MM.1S (cell line): ENCODE results near the gene NAPG.
"Not testable (repeated sequence)": the region's sequence is repeated elsewhere in the genome, so short reads cannot be mapped to it uniquely, and the experiment has no call there.

Source experiments
- DNase-seq: peaks from one replicate; pipeline ENCODE4 v3.0.0-alpha.2; 2015
- H2AFZ ChIP-seq: fragments of 300-600 bp; sonication (generic); 2 replicates; pipeline ENCODE4 v1.6.0; 2016; ENCODE audit warnings: antibody characterized with exemption, low read length
- H3F3A ChIP-seq: fragments of 300-600 bp; sonication (generic); 2 replicates; pipeline ENCODE4 v1.6.1; 2016; ENCODE audit warnings: mild to moderate bottlenecking, antibody characterized with exemption, low read length, moderate library complexity, mixed read lengths; ENCODE audit not compliant: insufficient read depth
- H3K27ac ChIP-seq: fragments of 300-600 bp; sonication (generic); 2 replicates; pipeline ENCODE4 v1.5.1; 2016; ENCODE audit warnings: mild to moderate bottlenecking, low read length
- H3K27me3 ChIP-seq: fragments of 300-600 bp; sonication (generic); replicated peaks from 2 replicates; pipeline ENCODE4 v1.6.0; 2016; ENCODE audit warnings: low read length; ENCODE audit not compliant: insufficient read depth
- H3K36me3 ChIP-seq: fragments of 300-600 bp; sonication (generic); replicated peaks from 2 replicates; pipeline ENCODE4 v1.6.1; 2016; ENCODE audit warnings: mild to moderate bottlenecking, low read length, mixed read lengths; ENCODE audit not compliant: insufficient read depth
- H3K4me1 ChIP-seq: fragments of 300-600 bp; sonication (generic); 2 replicates; pipeline ENCODE4 v1.6.1; 2016; ENCODE audit warnings: low read length, mixed read lengths
- H3K4me2 ChIP-seq: fragments of 300-600 bp; sonication (generic); 2 replicates; pipeline ENCODE4 v1.6.0; 2016; ENCODE audit warnings: low read depth, low read length
- H3K4me3 ChIP-seq: fragments of 300-600 bp; sonication (generic); 2 replicates; pipeline ENCODE4 v1.5.1; 2016; ENCODE audit warnings: low read length, mixed read lengths
- H3K79me2 ChIP-seq: fragments of 300-600 bp; sonication (generic); 2 replicates; pipeline ENCODE4 v1.6.1; 2016; ENCODE audit warnings: mixed run types, low read length, mixed read lengths
- H3K9ac ChIP-seq: fragments of 300-600 bp; sonication (generic); 2 replicates; pipeline ENCODE4 v1.6.1; 2016; ENCODE audit warnings: low read length, mixed read lengths
- H3K9me2 ChIP-seq: fragments of 300-600 bp; sonication (generic); replicated peaks from 2 replicates; pipeline ENCODE4 v1.6.1; 2016; ENCODE audit warnings: mild to moderate bottlenecking, low read length, mixed read lengths; ENCODE audit not compliant: insufficient read depth
- H3K9me3 ChIP-seq: fragments of 300-600 bp; sonication (generic); replicated peaks from 2 replicates; pipeline ENCODE4 v1.6.1; 2016; ENCODE audit warnings: mild to moderate bottlenecking, low read length, mixed read lengths; ENCODE audit not compliant: insufficient read depth
- H4K20me1 ChIP-seq: fragments of 300-600 bp; sonication (generic); 2 replicates; pipeline ENCODE4 v1.6.1; 2016; ENCODE audit warnings: mild to moderate bottlenecking, low read length, moderate library complexity, mixed read lengths; ENCODE audit not compliant: insufficient read depth
- EZH2 ChIP-seq: fragments of 300-600 bp; sonication (generic); optimal IDR thresholded peaks from 2 replicates; pipeline ENCODE3; 2017; ENCODE audit warnings: low read depth, mild to moderate bottlenecking, antibody characterized with exemption, low read length, mixed read lengths
- EZH2phosphoT487 ChIP-seq: fragments of 300-600 bp; sonication (generic); IDR thresholded peaks from 2 replicates; pipeline ENCODE4 v1.6.1; 2018; ENCODE audit warnings: antibody characterized with exemption, low read length
- TF ChIP-seq, protein P1 (sequence below): fragments of 300-600 bp; sonication (generic); IDR thresholded peaks from 2 replicates; pipeline ENCODE4 v1.5.1; 2016; ENCODE audit warnings: antibody characterized with exemption, low read length, mixed read lengths

Gene NAPG

DNA sequence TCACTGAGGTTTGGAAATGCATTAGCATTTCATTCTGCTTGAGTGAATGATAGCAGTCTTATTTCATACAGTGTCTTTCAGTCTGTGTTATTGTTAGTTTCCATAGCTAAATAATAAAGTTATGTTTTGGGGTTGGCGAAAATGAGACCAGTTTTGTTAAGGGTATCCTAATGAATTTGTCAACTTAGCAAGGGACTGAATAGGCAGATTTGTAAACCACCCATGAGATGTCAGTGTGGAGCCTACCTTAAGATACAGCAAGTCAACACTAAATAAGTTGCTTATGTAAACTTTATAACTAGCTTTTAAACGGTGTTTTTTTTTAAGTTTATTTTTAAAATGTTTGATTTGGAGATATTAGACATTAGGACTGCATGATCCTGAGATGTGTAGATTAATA, 11.9 kb downstream of the NAPG start:
- no peak overlapping the region for H3K9ac ChIP-seq
- no peaks in the 10 kb centered on the region for H4K20me1 ChIP-seq
- no peak overlapping the region for H3K27ac ChIP-seq
- peaks cover 24% of the 10 kb centered on the region for H3K79me2 ChIP-seq
- no peaks in the 10 kb centered on the region for H3K27me3 ChIP-seq
- no peaks in the 10 kb centered on the region for H3K9me3 ChIP-seq
- H3K4me2 ChIP-seq: no peak overlapping the region
- TF ChIP-seq EZH2phosphoT487 (no peak), EZH2 (no peak)
- TF ChIP-seq, protein P1, sequence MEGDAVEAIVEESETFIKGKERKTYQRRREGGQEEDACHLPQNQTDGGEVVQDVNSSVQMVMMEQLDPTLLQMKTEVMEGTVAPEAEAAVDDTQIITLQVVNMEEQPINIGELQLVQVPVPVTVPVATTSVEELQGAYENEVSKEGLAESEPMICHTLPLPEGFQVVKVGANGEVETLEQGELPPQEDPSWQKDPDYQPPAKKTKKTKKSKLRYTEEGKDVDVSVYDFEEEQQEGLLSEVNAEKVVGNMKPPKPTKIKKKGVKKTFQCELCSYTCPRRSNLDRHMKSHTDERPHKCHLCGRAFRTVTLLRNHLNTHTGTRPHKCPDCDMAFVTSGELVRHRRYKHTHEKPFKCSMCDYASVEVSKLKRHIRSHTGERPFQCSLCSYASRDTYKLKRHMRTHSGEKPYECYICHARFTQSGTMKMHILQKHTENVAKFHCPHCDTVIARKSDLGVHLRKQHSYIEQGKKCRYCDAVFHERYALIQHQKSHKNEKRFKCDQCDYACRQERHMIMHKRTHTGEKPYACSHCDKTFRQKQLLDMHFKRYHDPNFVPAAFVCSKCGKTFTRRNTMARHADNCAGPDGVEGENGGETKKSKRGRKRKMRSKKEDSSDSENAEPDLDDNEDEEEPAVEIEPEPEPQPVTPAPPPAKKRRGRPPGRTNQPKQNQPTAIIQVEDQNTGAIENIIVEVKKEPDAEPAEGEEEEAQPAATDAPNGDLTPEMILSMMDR: no peak
- H3F3A ChIP-seq: no peaks in the 10 kb centered on the region
- no peak overlapping the region for H2AFZ ChIP-seq
- H3K9me2 ChIP-seq: no peaks in the 10 kb centered on the region
- peaks cover 8% of the 10 kb centered on the region; the same call in 1 of the 2 replicates for H3K4me1 ChIP-seq
- no peak for DNase-seq
- H3K36me3 ChIP-seq: peaks cover 4% of the 10 kb centered on the region; the same call in 1 of the 2 replicates
- no peak overlapping the region for H3K4me3 ChIP-seq

DNA sequence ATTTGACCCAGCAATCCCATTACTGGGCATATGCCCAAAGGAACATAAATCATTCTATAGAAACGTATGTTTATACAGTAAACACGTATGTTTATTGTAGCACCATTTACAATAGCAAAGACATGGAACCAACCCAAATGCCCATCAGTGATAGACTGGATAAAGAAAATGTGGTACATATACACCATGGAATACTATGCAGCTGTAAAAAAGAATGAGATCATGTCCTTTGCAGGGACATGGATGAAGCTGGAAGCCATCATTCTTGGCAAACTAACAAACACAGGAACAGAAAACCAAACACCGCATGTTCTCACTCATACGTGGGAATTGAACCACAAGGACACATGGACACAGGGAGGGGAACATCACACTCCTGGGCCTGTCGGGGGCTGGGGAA, 13.3 kb downstream of the NAPG start:
- H3K4me3 ChIP-seq, H3K4me1 ChIP-seq, DNase-seq, H3K9ac ChIP-seq, H3F3A ChIP-seq, H3K36me3 ChIP-seq, H3K9me3 ChIP-seq, H4K20me1 ChIP-seq, H2AFZ ChIP-seq, H3K27me3 ChIP-seq, H3K9me2 ChIP-seq, H3K27ac ChIP-seq, H3K4me2 ChIP-seq: not testable (repeated sequence)
- peaks cover 10% of the 10 kb centered on the region; the same call in 1 of the 2 replicates for H3K79me2 ChIP-seq

DNA sequence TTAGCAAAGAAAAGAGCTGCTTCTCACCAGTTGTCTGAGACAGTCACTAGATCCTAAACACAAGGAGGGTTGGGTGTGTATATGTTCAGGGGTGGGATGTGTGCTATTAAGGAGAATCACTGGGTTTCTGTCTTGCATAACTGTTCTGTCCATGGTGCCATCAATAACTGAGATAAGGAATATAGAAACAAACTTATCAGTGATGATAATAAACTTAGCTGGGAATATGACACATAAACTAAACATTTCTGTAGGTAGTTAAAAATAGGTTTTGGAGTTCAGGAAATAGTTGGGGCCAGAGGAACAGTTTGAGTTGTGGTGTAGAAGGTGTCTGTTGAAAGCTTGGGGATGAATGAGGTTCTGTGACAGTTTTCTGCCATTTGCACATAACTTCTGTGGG, 17.4 kb downstream of the NAPG start:
- Histone ChIP-seq H3F3A (no peaks in the 10 kb centered on the region), H3K9ac (no peak overlapping the region), H3K79me2 (no peaks in the 10 kb centered on the region), H4K20me1 (no peaks in the 10 kb centered on the region), H3K4me3 (no peak overlapping the region), H3K9me2 (no peaks in the 10 kb centered on the region), H3K9me3 (no peaks in the 10 kb centered on the region), H3K4me2 (no peak overlapping the region), H3K36me3 (peaks cover 9% of the 10 kb centered on the region; the same call in 1 of the 2 replicates), H3K27ac (no peak overlapping the region), H3K4me1 (no peaks in the 10 kb centered on the region), H2AFZ (no peak overlapping the region), H3K27me3 (no peaks in the 10 kb centered on the region)
- TF ChIP-seq EZH2phosphoT487 (no peak), EZH2 (no peak)
- TF ChIP-seq, protein P1: no peak
- no peak for DNase-seq

DNA sequence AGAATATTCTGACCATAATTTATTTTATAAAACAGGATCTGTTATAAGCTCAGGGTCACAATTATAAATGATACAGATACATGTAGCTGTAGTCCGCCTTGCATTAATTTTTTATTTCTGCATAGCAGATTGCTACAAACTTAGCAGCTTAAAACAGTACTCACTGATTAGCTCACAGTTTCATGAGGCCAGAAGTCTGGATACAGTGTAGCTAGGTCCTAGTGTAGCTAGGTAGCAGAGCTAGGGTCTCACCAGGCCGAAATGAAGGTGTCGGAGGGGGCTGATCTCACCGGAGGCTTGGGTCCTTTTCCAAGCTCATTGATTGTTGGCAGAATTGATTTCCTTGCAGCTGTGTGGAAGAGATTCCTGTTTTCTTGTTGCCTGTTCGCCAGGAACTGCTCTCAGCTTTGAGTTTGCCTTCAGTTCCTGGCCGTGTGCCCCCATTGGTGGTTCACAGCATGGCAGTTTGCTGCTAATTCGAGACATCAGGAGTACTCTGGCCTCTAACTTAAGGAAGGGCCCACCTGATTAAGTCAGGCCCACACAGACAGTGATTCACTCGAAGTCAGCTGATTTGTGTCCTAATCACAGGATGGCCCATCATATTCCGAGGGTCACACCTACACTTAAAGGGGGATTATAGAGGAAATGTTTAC, 18.4 kb downstream of the NAPG start:
- no peaks in the 10 kb centered on the region for H3K4me1 ChIP-seq
- no peak overlapping the region for H3K27ac ChIP-seq
- TF ChIP-seq, protein P1: no peak
- TF ChIP-seq EZH2phosphoT487 (no peak), EZH2 (no peak)
- no peaks in the 10 kb centered on the region for H3K27me3 ChIP-seq
- H3K79me2 ChIP-seq: no peaks in the 10 kb centered on the region
- no peak overlapping the region for H3K9ac ChIP-seq
- no peaks in the 10 kb centered on the region for H3K9me2 ChIP-seq
- no peaks in the 10 kb centered on the region for H4K20me1 ChIP-seq
- H2AFZ ChIP-seq: no peak overlapping the region
- DNase-seq: no peak
- H3F3A ChIP-seq: no peaks in the 10 kb centered on the region
- H3K9me3 ChIP-seq: no peaks in the 10 kb centered on the region
- H3K36me3 ChIP-seq: peaks cover 11% of the 10 kb centered on the region; the same call in 1 of the 2 replicates
- no peak overlapping the region for H3K4me3 ChIP-seq
- H3K4me2 ChIP-seq: no peak overlapping the region
